GM21529 (cell line): ENCODE data around the gene ADGRA3.

Experiments used
- ATAC-seq: cut with Tn5 transposase; IDR thresholded peaks from one replicate; pipeline ENCODE4 v1.9.1; 2021; ENCODE audit not compliant: unreplicated experiment

ADGRA3 gene

GRCh38 chr4:22514001-22514400, 1.9 kb downstream of the ADGRA3 start:
- no peak for ATAC-seq

GRCh38 chr4:22512306-22512705, 3.6 kb downstream of the ADGRA3 start:
- ATAC-seq, result no peak

GRCh38 chr4:22510750-22511149, 5.1 kb downstream of the ADGRA3 start:
- ATAC-seq, result no peak

GRCh38 chr4:22508376-22508775, 7.5 kb downstream of the ADGRA3 start:
- no peak for ATAC-seq

GRCh38 chr4:22504922-22505321, 10.9 kb downstream of the ADGRA3 start:
- no peak for ATAC-seq

- no peak for ATAC-seq
Measured at GRCh38 chr4:22504447-22504846, 11.4 kb downstream of the ADGRA3 start.

GRCh38 chr4:22502895-22503814, 12.7 kb downstream of the ADGRA3 start:
- ATAC-seq, result no peak

- ATAC-seq, result no peak
Measured at GRCh38 chr4:22501715-22502095, 14.2 kb downstream of the ADGRA3 start.

GRCh38 chr4:22500831-22501714, 14.8 kb downstream of the ADGRA3 start:
- no peak for ATAC-seq

- no peak for ATAC-seq
Measured at GRCh38 chr4:22500128-22500611, 15.7 kb downstream of the ADGRA3 start.

GRCh38 chr4:22498866-22499265, 17.0 kb downstream of the ADGRA3 start:
- ATAC-seq, result no peak

- ATAC-seq, result no peak
Measured at GRCh38 chr4:22496165-22496813, 19.6 kb downstream of the ADGRA3 start.

- no peak for ATAC-seq
Measured at GRCh38 chr4:22493523-22493922, 22.3 kb downstream of the ADGRA3 start.

GRCh38 chr4:22492987-22493386, 22.9 kb downstream of the ADGRA3 start:
- ATAC-seq, result no peak

GRCh38 chr4:22491939-22492338, 23.9 kb downstream of the ADGRA3 start:
- ATAC-seq, result no peak

- no peak for ATAC-seq
Measured at GRCh38 chr4:22490718-22491315, 25.0 kb downstream of the ADGRA3 start.

- ATAC-seq, result no peak
Measured at GRCh38 chr4:22488106-22488505, 27.8 kb downstream of the ADGRA3 start.

GRCh38 chr4:22487328-22487727, 28.5 kb downstream of the ADGRA3 start:
- ATAC-seq, result no peak

- no peak for ATAC-seq
Measured at GRCh38 chr4:22486276-22486675, 29.6 kb downstream of the ADGRA3 start.

- ATAC-seq, result no peak
Measured at GRCh38 chr4:22485737-22486136, 30.1 kb downstream of the ADGRA3 start.

- ATAC-seq, result no peak
Measured at GRCh38 chr4:22483551-22483981, 32.3 kb downstream of the ADGRA3 start.
